ENCODE data around the gene RBFOX1. TPM values are rescaled to one million over a fixed set of nuclear protein-coding genes. Genes with fewer than 3 reads are reported as not detected.
A peak's percentile ranks its signal among the peaks of the same experiment; 100 is the strongest.

RBFOX1 gene
- total RNA-seq, 1 donor from 2014 or later = 1.1 TPM

DNA sequence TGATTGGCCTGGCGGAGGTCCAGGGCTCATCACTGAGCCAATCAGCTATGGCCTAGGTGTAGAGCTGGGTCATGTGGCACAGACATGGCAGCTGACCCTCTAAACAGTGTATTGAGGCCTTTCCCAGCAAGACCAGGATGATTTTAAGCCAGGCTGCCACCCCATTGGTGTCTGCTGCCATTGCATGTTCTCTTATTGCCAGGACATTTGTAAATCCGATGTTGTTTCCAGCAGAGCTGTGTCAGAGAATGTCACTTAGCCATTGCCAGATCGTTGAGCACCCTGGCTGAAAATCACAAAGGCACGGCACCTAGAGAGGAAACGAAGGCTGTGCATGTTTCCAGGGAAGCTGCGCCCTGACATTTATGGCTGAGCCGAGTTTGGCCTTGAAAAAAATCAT, 33.4 kb downstream of the RBFOX1 start:
- no peak for DNase-seq (ENCODE audit: low spot score)
- ATAC-seq = no peak
- intact Hi-C loops (cut with DNase I) = no loop called here

- ATAC-seq (no peak), DNase-seq (ENCODE audit: low spot score) (no peak)
- intact Hi-C loops (cut with DNase I) = no loop called here
Observed at GRCh38 chr16:7366993-7367880, 34.6 kb downstream of the RBFOX1 start.

GRCh38 chr16:7369204-7369603, 36.6 kb downstream of the RBFOX1 start:
- ATAC-seq (no peak), DNase-seq (ENCODE audit: low spot score) (no peak)
- intact Hi-C loops (cut with DNase I) = no loop called here

- DNase-seq (ENCODE audit: low spot score) (no peak), ATAC-seq (no peak)
- intact Hi-C loops (cut with DNase I) = no loop called here
Observed at GRCh38 chr16:7372095-7372494, 39.5 kb downstream of the RBFOX1 start.

DNA sequence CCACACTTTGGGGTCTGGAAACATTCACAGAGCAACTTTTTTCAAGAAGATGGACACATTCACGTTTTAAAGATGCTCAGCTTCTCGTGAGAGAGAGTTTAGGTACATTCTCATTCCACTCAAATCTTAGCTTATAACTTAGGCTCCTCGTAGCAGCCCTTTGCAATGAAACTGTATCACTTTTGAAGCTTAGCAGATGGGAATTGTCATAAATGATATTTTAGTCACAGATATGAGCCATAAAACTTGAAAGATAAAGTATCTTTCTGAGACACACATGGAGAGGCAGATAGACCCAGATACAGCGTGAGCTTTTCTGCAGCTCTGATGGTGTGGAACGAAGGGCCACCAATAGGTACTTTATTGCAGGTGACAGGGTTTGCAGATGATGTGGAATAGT, 41.1 kb downstream of the RBFOX1 start:
- intact Hi-C loops (cut with DNase I) = no loop called here

GRCh38 chr16:7374614-7375174, 42.0 kb downstream of the RBFOX1 start:
- ATAC-seq (no peak), DNase-seq (ENCODE audit: low spot score) (no peak)
- intact Hi-C loops (cut with DNase I) = no loop called here

More for the DNA sequence above, 41.1 kb downstream of the RBFOX1 start:
- DNase-seq (ENCODE audit: low spot score) = no peak
- ATAC-seq = no peak

DNA sequence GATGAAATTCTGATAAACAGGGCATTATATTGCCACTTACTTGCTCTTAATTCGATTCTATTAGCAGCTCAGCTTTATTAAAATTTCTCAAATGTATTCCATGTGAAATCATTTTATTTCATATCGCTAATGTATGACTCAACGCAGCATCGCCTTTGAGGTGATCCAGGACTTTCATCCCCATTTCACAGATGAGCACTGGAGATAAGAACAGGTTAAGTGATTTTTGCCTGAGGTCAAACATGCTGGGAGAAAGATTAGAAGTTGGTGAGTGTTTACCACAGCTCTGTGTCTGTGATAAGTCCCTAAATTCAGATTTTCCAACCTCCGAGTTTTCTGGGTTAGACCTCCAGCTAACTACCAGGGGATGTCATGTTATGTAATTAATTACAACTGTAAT, 43.6 kb downstream of the RBFOX1 start:
- no peak for ATAC-seq
- no peak for DNase-seq (ENCODE audit: low spot score)
- intact Hi-C loops (cut with DNase I) = no loop called here

GRCh38 chr16:7377231-7377630, 44.6 kb downstream of the RBFOX1 start:
- intact Hi-C loops (cut with DNase I) = no loop called here
- DNase-seq (ENCODE audit: low spot score) (no peak), ATAC-seq (no peak)

DNA sequence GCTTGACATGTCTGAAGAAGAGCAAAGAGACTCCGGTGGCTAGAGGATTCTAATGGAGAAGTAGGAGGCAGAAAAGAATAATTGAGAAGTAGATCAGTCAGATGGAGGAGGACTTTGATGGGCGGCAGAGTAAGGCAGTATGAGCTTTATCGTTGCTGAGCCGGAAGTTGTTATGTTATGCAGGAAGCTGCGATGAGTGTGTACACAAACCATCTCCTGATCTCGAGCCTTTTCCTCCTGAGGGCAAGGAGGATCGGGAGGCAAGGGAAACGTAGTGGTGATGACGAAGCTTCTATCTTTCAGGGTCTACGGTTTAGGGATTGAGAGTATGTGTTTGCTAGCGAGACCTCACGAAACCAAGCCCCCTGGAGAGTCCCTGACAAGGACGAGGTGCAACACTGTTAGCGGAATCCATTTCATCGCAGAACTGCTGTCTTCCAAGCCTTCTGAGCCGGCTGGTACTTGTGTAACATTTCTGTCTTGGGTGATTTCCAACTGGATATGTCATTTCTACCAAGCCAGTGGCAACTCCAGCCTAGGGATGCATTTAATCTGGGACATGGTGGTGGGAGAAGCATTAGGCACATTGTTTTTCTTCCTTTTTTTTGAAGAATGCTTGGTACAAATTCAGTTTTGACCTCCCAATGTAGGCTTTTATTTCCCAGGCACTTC, 45.5 kb downstream of the RBFOX1 start:
- no peak for ATAC-seq
- intact Hi-C loops (cut with DNase I) = no loop called here
- DNase-seq (ENCODE audit: low spot score) = no peak

GRCh38 chr16:7380441-7380840, 47.8 kb downstream of the RBFOX1 start:
- DNase-seq (ENCODE audit: low spot score) (no peak), ATAC-seq (no peak)
- intact Hi-C loops (cut with DNase I) = no loop called here

- DNase-seq (ENCODE audit: low spot score) = no peak
- peak; percentile 84 for ATAC-seq
- intact Hi-C loops (cut with DNase I) = no loop called here
Observed at GRCh38 chr16:7380911-7381310, 48.3 kb downstream of the RBFOX1 start.

DNA sequence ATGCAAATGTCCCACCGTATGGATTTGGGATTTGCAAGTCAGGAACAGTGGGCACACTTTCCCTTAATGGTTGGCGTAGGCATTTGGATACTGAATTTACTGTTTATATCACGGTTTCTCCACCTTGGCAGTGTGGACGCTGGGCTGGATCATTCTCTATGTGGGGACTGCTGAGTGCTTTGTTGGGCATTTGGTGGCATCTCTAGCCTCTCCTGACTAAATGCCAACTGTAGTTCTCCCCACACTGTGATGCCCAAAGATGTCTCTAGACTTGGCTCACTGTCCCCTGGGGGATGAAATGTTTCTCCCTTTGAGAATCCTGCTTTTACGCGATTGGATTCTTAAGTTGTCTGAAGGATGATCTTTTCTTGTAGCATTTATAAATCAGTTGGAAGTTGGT, 49.0 kb downstream of the RBFOX1 start:
- ATAC-seq (no peak), DNase-seq (ENCODE audit: low spot score) (no peak)
- intact Hi-C loops (cut with DNase I) = no loop called here

- DNase-seq (ENCODE audit: low spot score) (no peak), ATAC-seq (no peak)
- intact Hi-C loops (cut with DNase I) = no loop called here
Observed at GRCh38 chr16:7382521-7382920, 49.9 kb downstream of the RBFOX1 start.

DNA sequence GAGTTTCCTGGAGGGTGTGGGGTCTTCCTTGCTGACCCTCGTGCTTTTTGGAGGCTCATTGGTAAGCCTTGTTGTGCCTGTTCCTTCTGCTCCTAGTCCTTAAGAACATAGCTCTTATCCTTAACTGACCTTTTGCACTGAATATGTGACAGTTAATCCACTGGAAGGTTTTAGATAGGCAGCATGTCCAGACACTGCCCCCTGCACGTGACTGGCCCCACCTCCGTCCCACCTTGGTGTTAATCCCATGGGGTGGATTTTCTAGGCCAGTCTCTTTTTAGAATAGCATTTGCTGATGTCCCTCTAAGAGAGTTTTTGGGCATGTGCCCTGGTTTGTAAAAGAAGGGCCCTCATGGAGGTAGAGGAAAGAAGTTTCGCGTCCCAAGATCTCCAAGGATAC, 58.3 kb downstream of the RBFOX1 start:
- ATAC-seq = no peak
- intact Hi-C loops (cut with DNase I) = no loop called here
- no peak for DNase-seq (ENCODE audit: low spot score)

DNA sequence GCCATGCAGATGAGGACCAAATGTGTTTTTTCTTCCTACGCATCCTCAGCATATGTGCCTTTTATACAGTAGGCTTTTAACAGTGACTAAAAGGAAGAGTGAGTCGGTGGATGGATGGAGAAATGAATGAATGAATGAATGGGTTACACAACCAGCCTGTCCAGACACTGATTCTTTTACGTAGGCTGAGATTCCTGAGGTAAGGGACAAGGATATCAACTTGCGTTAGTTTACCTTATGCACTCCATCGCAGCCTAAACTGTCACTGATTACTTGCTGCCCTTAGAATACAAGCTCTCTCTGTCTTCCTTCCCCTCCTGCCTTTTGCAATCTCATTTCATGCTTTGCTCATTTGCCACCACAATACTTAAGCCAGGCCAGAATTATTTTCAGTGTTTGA, 59.0 kb downstream of the RBFOX1 start:
- ATAC-seq (peak; percentile 32), DNase-seq (ENCODE audit: low spot score) (no peak)
- intact Hi-C loops (cut with DNase I) = no loop called here

- intact Hi-C loops (cut with DNase I) = no loop called here
- ATAC-seq (no peak), DNase-seq (ENCODE audit: low spot score) (no peak)
Observed at GRCh38 chr16:7392206-7392605, 59.6 kb downstream of the RBFOX1 start.

DNA sequence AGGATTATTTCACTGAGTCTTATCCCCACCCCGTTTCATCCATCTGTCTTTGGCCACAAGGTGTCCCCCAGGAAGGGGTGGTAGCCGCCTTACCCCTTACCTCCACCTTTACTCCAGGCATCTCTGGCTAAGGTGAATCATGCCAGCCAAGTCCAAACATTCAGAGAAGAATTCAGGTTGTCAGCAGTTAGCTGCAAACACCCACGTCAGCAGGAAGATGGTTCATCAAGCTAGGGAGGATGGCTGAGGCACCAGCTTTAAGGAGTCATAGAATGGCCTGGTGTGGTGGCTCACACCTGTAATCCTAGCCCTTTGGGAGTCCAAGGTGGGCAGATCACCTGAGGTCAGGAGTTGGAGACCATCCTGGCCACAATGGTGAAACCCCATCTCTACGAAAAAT, 61.0 kb downstream of the RBFOX1 start:
- intact Hi-C loops (cut with DNase I) = no loop called here
- ATAC-seq (no peak), DNase-seq (ENCODE audit: low spot score) (no peak)

GRCh38 chr16:7394720-7395336, 62.2 kb downstream of the RBFOX1 start:
- ATAC-seq (no peak), DNase-seq (ENCODE audit: low spot score) (no peak)
- intact Hi-C loops (cut with DNase I) = no loop called here

DNA sequence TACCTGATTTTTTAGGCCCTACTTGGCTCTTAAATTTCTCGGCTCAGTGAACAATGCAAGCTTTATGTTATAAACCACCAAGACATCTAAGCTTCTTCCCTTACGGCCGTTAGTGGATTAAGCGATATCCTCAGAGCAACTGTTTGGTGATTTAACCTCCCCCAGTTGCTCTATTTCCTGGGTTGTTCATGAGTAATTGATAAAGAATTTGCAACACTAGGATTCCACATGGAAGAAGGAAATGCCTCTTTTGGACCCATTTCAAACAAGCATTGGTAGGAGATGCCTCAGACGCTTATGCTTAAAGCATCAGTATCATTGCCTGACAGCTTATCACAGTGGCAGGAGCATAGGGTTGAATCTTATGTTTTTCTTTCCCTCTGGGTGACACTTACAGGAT, 65.3 kb downstream of the RBFOX1 start:
- ATAC-seq (no peak), DNase-seq (ENCODE audit: low spot score) (no peak)
- intact Hi-C loops (cut with DNase I) = no loop called here

- DNase-seq (ENCODE audit: low spot score) (no peak), ATAC-seq (no peak)
- intact Hi-C loops (cut with DNase I) = no loop called here
Observed at GRCh38 chr16:7398536-7398935, 65.9 kb downstream of the RBFOX1 start.
